Gastrocnemius medialis (tissue), 4 donors: Measurements from ENCODE around the gene NSMF. TPM values are rescaled to one million over a fixed set of nuclear protein-coding genes. Genes with fewer than 3 reads are reported as not detected.
A peak's percentile ranks its signal among the peaks of the same experiment; 100 is the strongest.

Experiments
- ATAC-seq, 2 donors: fragments of 150-250 bp; one replicate each; pipeline ENCODE4 v1.9.1; 2016
- DNase-seq, 2 donors: peaks; one replicate each; pipeline ENCODE4 v3.0.0-alpha.2; 2019
- H3K27ac ChIP-seq, 4 donors: fragments of 200-600 bp; sonication (generic); 1 replicate in 1 of 4; 2 replicates in 3 of 4; pipeline ENCODE4 v1.5.1; 2016 to 2018; ENCODE audit warnings: mild to moderate bottlenecking in 2 of 4, moderate library complexity in 1 of 4
- H3K27me3 ChIP-seq, 3 donors: fragments of 200-600 bp; sonication (generic) in 2 of 3; 1 replicate in 1 of 3; 2 replicates in 2 of 3; pipeline versions ENCODE4 v1.5.1 to v1.6.0; 2016 to 2019; ENCODE audit warnings: mild to moderate bottlenecking in 1 of 3, moderate library complexity in 1 of 3
- H3K36me3 ChIP-seq, 2 donors: fragments of 200-600 bp; sonication (generic) in 1 of 2; one replicate each; pipeline ENCODE4 v1.5.1; 2017 to 2018
- H3K4me1 ChIP-seq, 2 donors: fragments of 200-600 bp; sonication (generic) in 1 of 2; one replicate each; pipeline ENCODE4 v1.5.1; 2016 to 2017; ENCODE audit warnings: mild to moderate bottlenecking in 2 of 2
- H3K4me3 ChIP-seq, 4 donors: fragments of 200-600 bp; sonication (generic) in 3 of 4; 1 replicate in 1 of 4; 2 replicates in 3 of 4; pipeline ENCODE4 v1.5.1; 2016 to 2019; ENCODE audit warnings: mild to moderate bottlenecking in 2 of 4
- H3K9me3 ChIP-seq, 3 donors: fragments of 200-600 bp; sonication (generic) in 2 of 3; 1 replicate in 1 of 3; 2 replicates in 2 of 3; pipeline ENCODE4 v1.5.1; 2016 to 2019
- POLR2A ChIP-seq, 2 donors: fragments of 450-650 bp; IDR thresholded peaks; one replicate each; pipeline ENCODE4 v1.6.1; 2017; ENCODE audit warnings: antibody characterized with exemption in 2 of 2, mild to moderate bottlenecking in 2 of 2, moderate library complexity in 2 of 2
- in situ Hi-C, 4 donors: fragments of 200-750 bp; cut with MboI; loops; one replicate each; pipeline versions ENCODE4 v1.15.0 to v1.8.0; 2017; ENCODE audit warnings: low sequenced_read_pairs in 4 of 4
- intact Hi-C: fragments of 100-400 bp; cut with DNase I; formaldehyde crosslinking; loops from one replicate; pipeline ENCODE4 v1.15.1; 2023; ENCODE audit warnings: low total_unique reads
- total RNA-seq, 4 donors: library from RNA; depleted of rRNA; stranded (reverse); fragments of >200 nt; gene quantifications; one replicate each; pipeline versions ENCODE4 v1.1.0 to v1.2.3, GENCODE V29; 2016
- TF ChIP-seq, protein P1 (sequence below), 5 experiments: fragments of 450-650 bp in 3 of 5; fragments of 200-600 bp in 2 of 5; sonication (generic) in 2 of 5; IDR thresholded peaks in 4 of 5; conservative IDR thresholded peaks in 1 of 5; 1 replicate in 4 of 5; 2 replicates in 1 of 5; pipeline ENCODE4 v1.5.1; 2016 to 2019; ENCODE audit warnings: antibody characterized with exemption in 5 of 5, mild to moderate bottlenecking in 3 of 5, moderate library complexity in 3 of 5

Gene NSMF
- total RNA-seq, 4 donors from 2014 or later = 4.4 to 8.4 (median 7.1) TPM

DNA sequence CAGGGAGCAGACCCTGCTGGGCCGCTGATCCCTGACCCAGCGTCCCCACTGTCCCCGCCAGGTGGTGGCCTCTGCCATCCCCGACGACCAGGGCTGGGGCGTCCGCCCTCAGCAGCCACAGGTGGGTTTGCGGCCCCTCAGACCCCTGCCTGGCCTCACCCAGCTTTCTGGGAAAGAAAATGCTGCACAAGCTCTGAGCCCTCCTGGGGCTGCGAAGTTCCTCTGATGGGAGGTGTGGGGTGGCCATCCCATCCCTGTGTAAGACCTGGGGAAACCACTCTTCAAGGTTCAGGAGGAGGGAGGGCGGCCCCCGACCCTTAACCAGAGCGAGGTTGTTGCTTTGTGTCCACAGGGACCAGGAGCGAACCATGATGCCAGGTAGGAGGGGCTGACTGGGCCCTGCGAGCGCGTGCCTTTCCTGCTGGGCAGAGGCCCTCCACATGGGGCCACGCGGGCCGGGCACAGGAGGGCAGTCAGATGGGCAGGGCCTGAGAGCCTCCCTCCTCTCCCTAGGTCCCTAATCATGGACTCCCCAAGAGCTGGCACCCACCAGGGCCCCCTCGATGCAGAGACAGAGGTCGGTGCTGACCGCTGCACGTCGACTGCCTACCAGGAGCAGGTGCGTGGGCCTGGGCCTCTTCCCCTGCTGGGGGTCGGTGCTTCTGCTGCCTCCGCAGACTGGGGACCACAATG lies 28.3 kb downstream of the NSMF start:
- in situ Hi-C loops (no loop called here), intact Hi-C loops (no loop called here)
- DNase-seq = no peak
- Histone ChIP-seq H3K4me3 (no peak overlapping the region), H3K4me1 (peaks cover 0 to under 1% of the 10 kb centered on the region in 2 donors), H3K27me3 (peaks cover 0 to 3% (median 0%) of the 10 kb centered on the region in 3 donors), H3K36me3 (no peaks in the 10 kb centered on the region), H3K9me3 (no peaks in the 10 kb centered on the region), H3K27ac (no peak overlapping the region)
- ATAC-seq = no peak
- TF ChIP-seq POLR2A (IDR thresholded peaks at IDR 0.05) = no peak
- TF ChIP-seq, protein P1, sequence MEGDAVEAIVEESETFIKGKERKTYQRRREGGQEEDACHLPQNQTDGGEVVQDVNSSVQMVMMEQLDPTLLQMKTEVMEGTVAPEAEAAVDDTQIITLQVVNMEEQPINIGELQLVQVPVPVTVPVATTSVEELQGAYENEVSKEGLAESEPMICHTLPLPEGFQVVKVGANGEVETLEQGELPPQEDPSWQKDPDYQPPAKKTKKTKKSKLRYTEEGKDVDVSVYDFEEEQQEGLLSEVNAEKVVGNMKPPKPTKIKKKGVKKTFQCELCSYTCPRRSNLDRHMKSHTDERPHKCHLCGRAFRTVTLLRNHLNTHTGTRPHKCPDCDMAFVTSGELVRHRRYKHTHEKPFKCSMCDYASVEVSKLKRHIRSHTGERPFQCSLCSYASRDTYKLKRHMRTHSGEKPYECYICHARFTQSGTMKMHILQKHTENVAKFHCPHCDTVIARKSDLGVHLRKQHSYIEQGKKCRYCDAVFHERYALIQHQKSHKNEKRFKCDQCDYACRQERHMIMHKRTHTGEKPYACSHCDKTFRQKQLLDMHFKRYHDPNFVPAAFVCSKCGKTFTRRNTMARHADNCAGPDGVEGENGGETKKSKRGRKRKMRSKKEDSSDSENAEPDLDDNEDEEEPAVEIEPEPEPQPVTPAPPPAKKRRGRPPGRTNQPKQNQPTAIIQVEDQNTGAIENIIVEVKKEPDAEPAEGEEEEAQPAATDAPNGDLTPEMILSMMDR (IDR thresholded peaks at IDR 0.05 in 4 of 5, conservative IDR thresholded peaks at IDR 0.05 in 1 of 5) = no peak

DNA sequence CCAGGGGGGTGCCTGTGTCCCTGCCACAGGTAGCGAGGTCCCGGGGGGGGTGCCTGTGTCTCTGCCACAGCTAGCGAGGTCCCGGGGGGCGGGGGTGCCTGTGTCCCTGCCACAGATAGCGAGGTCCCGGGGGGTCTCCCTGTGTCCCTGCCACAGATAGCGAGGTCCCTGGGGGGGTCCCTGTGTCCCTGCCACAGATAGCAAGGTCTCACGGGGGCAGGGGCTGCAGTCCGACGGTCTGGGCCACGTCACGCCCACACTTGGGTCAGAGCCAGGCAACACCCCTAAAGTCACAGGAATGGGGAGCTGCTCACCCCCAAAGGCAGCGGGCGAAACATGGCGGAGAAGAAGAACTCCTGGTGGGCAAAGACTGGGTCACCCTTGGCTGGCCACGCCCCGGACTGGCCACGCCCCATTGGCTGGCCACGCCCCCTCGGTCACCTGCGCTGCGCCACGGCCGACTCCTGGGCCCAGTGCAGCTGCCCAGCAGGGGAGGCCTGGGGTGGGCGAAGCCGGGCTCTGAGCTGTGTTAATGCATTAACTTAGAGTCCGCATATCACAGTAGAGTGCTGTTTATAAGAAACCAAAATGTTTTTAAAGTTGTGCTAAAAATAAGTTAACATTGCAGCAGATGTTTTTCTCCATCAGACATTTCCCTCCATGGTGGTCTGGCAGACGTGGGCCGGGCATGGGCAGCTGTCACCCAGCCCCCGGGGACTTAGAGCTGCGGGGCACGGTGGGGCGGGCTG lies 29.0 kb downstream of the NSMF start:
- H3K27me3 ChIP-seq = peaks cover 0 to 3% (median 0%) of the 10 kb centered on the region in 3 donors
- in situ Hi-C loops = no loop called here
- peaks cover 0 to 5% of the 10 kb centered on the region in 2 donors for H3K4me1 ChIP-seq
- DNase-seq (no peak), ATAC-seq (peak in 1 of 2 donors; percentile 36)
- no peaks in the 10 kb centered on the region for H3K9me3 ChIP-seq
- no peaks in the 10 kb centered on the region for H3K36me3 ChIP-seq
- TF ChIP-seq POLR2A (IDR thresholded peaks at IDR 0.05) = no peak
- TF ChIP-seq, protein P1 (IDR thresholded peaks at IDR 0.05 in 4 of 5, conservative IDR thresholded peaks at IDR 0.05 in 1 of 5) = no peak
- no peak overlapping the region for H3K27ac ChIP-seq
- H3K4me3 ChIP-seq = no peak overlapping the region
- intact Hi-C loops = loop anchor here (10.0 kb wide), 1 partner anchor 945 kb away; the partner anchor contains the start of gene SEC16A

DNA sequence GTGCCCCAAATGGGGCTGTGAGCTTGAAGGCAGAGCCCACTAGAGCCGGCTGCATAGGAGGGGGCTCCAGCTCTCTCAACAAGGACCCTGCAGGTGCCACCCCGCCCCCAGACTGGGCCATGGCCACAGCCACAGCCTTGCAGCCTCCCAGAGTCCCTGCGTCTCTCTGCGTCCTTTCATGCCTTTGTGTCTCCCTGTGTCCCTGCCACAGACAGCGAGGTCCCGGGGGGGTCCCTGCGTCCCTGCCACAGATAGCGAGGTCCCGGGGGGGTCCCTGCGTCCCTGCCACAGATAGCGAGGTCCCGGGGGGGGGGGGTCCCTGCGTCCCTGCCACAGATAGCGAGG lies 29.6 kb downstream of the NSMF start:
- DNase-seq (no peak), ATAC-seq (no peak)
- H3K36me3 ChIP-seq = no peaks in the 10 kb centered on the region
- TF ChIP-seq, protein P1 (IDR thresholded peaks at IDR 0.05 in 4 of 5, conservative IDR thresholded peaks at IDR 0.05 in 1 of 5) = no peak
- no peak for TF ChIP-seq POLR2A (IDR thresholded peaks at IDR 0.05)
- in situ Hi-C loops = no loop called here
- H3K27me3 ChIP-seq = peaks cover 0 to 3% (median 0%) of the 10 kb centered on the region in 3 donors
- H3K4me3 ChIP-seq = no peak overlapping the region
- H3K9me3 ChIP-seq = no peaks in the 10 kb centered on the region
- intact Hi-C loops = loop anchor here (10.0 kb wide), 1 partner anchor 945 kb away; the partner anchor contains the start of gene SEC16A
- H3K4me1 ChIP-seq = peaks cover 3 to 11% of the 10 kb centered on the region in 2 donors
- no peak overlapping the region for H3K27ac ChIP-seq

DNA sequence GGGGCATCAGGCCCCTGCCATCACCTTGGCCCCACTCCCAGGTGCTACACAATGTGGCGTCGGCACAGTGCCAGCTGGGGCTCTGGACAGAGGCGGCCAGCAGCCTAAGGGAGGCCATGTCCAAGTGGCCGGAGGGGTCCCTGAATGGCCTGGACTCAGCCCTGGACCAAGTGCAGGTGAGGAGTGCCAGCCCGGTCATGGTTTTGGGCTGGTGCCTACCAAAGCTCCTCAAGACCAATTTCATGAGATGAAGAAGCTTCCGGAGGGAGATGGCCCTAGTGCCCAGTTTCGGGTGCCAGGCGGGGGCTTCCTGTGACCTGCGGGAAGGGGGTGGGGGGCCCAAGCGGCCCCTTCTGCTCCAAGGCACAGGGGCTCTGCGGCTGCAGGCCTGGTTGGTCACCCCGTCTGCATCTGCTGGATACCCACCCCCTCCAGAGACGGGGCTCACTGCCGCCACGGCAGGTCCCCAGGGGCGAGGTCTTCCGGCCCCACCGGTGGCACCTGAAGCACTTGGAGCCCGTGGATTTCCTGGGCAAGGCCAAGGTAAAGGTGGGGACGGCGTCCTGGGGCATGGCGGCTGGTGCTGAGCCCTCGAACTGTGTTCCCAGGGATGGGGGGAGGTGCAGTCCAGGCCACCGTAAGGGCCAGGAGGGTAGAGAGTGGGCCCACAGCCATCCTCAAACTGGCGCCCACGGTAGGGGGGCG lies 30.1 kb downstream of the NSMF start:
- no peak for DNase-seq
- Histone ChIP-seq H3K27me3 (peaks cover 0 to 3% (median 0%) of the 10 kb centered on the region in 3 donors), H3K36me3 (no peaks in the 10 kb centered on the region), H3K9me3 (no peaks in the 10 kb centered on the region), H3K4me1 (peaks cover 5 to 17% of the 10 kb centered on the region in 2 donors), H3K27ac (no peak overlapping the region), H3K4me3 (no peak overlapping the region)
- ATAC-seq = no peak
- intact Hi-C loops = loop anchor here (10.0 kb wide), 1 partner anchor 944 kb away; the partner anchor contains the start of gene SEC16A
- in situ Hi-C loops = no loop called here
- TF ChIP-seq POLR2A (IDR thresholded peaks at IDR 0.05) = no peak
- TF ChIP-seq, protein P1 (IDR thresholded peaks at IDR 0.05 in 4 of 5, conservative IDR thresholded peaks at IDR 0.05 in 1 of 5) = no peak
